GM12891 (cell line): ENCODE measurements around the gene PARP12.

Experiments used
- PAX5 ChIP-seq: IDR thresholded peaks from 2 replicates; pipeline ENCODE4 v1.6.1; 2011; ENCODE audit warnings: low read length, moderate library complexity, mild to moderate bottlenecking; ENCODE audit not compliant: insufficient read depth, severe bottlenecking
- POLR2A ChIP-seq: IDR thresholded peaks from 2 replicates; pipeline ENCODE4 v1.6.1; 2011; ENCODE audit warnings: low read depth, low read length, control low read depth
- POLR2AphosphoS5 ChIP-seq: IDR thresholded peaks from 2 replicates; pipeline ENCODE4 v1.6.1; 2011; ENCODE audit warnings: low read depth, low read length, control low read depth
- POU2F2 ChIP-seq: IDR thresholded peaks from 2 replicates; pipeline ENCODE4 v1.6.1; 2011; ENCODE audit warnings: low read depth, mild to moderate bottlenecking, control low read depth, low read length, moderate library complexity
- SPI1 ChIP-seq: IDR thresholded peaks from 2 replicates; pipeline ENCODE4 v1.6.1; 2011; ENCODE audit warnings: low read depth, low read length, control low read depth
- TAF1 ChIP-seq: IDR thresholded peaks from 2 replicates; pipeline ENCODE4 v1.6.1; 2011; ENCODE audit warnings: low read depth, low read length, control low read depth

DNA sequence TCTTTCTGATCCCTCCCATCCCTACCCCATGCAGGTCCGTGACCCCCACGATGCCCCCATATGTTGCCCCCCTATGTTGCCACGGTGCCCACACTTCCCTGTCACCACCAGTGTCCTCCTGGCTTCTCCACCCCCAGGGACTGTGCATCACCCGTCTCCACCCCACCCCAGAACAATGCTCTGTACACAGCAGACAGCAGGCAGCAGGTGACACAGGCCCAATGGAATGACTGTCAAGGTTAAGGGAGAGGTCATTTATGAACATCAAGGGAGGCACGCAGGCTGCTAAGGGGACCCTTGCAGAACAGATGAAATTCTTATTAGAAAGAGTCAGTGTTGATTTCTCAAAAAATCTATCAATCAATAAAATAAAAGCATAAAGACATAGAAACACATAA lies 71.5 kb downstream of the PARP12 start:
- TF ChIP-seq POLR2A (no peak), TAF1 (no peak), POLR2AphosphoS5 (no peak), PAX5 (no peak), POU2F2 (no peak), SPI1 (no peak)
